ENCODE data around the gene RBM27.
"Not testable (repeated sequence)": the region's sequence is repeated elsewhere in the genome, so short reads cannot be mapped to it uniquely, and the experiment has no call there.

DNA sequence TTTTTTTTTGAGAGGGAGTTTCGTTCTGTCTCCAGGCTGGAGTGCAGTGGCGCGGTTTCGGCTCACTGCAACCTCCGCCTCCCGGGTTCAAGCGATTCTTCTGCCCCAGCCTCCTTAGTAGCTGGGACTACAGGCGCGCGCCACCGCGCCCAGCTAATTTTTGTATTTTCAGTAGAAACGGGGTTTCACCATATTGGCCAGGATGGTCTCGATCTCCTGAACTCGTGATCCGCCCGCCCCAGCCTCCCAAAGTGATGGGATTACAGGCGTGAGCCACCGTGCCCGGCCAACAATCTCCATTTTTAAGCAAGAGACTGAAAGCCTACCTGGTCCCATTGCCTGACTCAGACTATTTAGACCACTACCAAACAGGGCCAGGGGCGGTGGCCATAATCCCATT, 20.0 kb upstream of the RBM27 start:
- TF ChIP-seq, protein P1, sequence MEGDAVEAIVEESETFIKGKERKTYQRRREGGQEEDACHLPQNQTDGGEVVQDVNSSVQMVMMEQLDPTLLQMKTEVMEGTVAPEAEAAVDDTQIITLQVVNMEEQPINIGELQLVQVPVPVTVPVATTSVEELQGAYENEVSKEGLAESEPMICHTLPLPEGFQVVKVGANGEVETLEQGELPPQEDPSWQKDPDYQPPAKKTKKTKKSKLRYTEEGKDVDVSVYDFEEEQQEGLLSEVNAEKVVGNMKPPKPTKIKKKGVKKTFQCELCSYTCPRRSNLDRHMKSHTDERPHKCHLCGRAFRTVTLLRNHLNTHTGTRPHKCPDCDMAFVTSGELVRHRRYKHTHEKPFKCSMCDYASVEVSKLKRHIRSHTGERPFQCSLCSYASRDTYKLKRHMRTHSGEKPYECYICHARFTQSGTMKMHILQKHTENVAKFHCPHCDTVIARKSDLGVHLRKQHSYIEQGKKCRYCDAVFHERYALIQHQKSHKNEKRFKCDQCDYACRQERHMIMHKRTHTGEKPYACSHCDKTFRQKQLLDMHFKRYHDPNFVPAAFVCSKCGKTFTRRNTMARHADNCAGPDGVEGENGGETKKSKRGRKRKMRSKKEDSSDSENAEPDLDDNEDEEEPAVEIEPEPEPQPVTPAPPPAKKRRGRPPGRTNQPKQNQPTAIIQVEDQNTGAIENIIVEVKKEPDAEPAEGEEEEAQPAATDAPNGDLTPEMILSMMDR (conservative IDR thresholded peaks at IDR 0.05): not testable (repeated sequence)
- TF ChIP-seq EZH2 (IDR thresholded peaks at IDR 0.05; ENCODE audit: low read depth): not testable (repeated sequence)
